Stimulated activated CD4-positive, alpha-beta T cell treated with anti-CD3 and anti-CD28 coated beads, TNF-alpha, amount 100 ng/mL, for 48 hours (primary cell): ENCODE results near the gene NEK1.

Source experiments
- DNase-seq, 3 donors: peaks; one replicate each; pipeline ENCODE4 v3.0.0-alpha.2; 2020; ENCODE audit warnings: low read depth in 3 of 3

The NEK1 gene

GRCh38 chr4:169420291-169420690 is 192.1 kb downstream of the NEK1 start:
- DNase-seq = no peak

- DNase-seq = no peak
Measured at GRCh38 chr4:169418846-169419245, 193.5 kb downstream of the NEK1 start.

- no peak for DNase-seq
Measured at GRCh38 chr4:169417629-169418282, 194.6 kb downstream of the NEK1 start.

- no peak for DNase-seq
Measured at GRCh38 chr4:169416997-169417396, 195.4 kb downstream of the NEK1 start.

GRCh38 chr4:169416461-169416860 is 195.9 kb downstream of the NEK1 start:
- no peak for DNase-seq

GRCh38 chr4:169414913-169415312 is 197.5 kb downstream of the NEK1 start:
- no peak for DNase-seq

- DNase-seq = no peak
Measured at GRCh38 chr4:169412046-169412445, 200.3 kb downstream of the NEK1 start.

- DNase-seq = peak; percentile 11 to 26 (median 22)
Measured at GRCh38 chr4:169410839-169411770, 201.3 kb downstream of the NEK1 start.

GRCh38 chr4:169407217-169407845 is 205.1 kb downstream of the NEK1 start:
- no peak for DNase-seq

- no peak for DNase-seq
Measured at GRCh38 chr4:169404960-169405359, 207.4 kb downstream of the NEK1 start.

GRCh38 chr4:169400832-169401231 is 211.6 kb downstream of the NEK1 start:
- DNase-seq = no peak

- DNase-seq = no peak
Measured at GRCh38 chr4:169399976-169400767, 212.2 kb downstream of the NEK1 start.

GRCh38 chr4:169398316-169398715 is 214.1 kb downstream of the NEK1 start:
- no peak for DNase-seq

- DNase-seq = no peak
Measured at GRCh38 chr4:169397762-169398161, 214.6 kb downstream of the NEK1 start.

GRCh38 chr4:169385376-169385775 is 227.0 kb downstream of the NEK1 start:
- no peak for DNase-seq

- DNase-seq = no peak
Measured at GRCh38 chr4:169384779-169385178, 227.6 kb downstream of the NEK1 start.

- no peak for DNase-seq
Measured at GRCh38 chr4:169383724-169384123, 228.7 kb downstream of the NEK1 start.

GRCh38 chr4:169379688-169380087 is 232.7 kb downstream of the NEK1 start:
- no peak for DNase-seq

GRCh38 chr4:169377367-169377766 is 235.0 kb downstream of the NEK1 start:
- DNase-seq = no peak

GRCh38 chr4:169376421-169376820 is 236.0 kb downstream of the NEK1 start:
- no peak for DNase-seq

GRCh38 chr4:169372791-169373190 is 239.6 kb downstream of the NEK1 start:
- no peak for DNase-seq

GRCh38 chr4:169369634-169370033 is 242.7 kb downstream of the NEK1 start:
- no peak for DNase-seq
